Colon (tissue), 2 donors: ENCODE results near the gene TSN.
"Not testable (repeated sequence)": the region's sequence is repeated elsewhere in the genome, so short reads cannot be mapped to it uniquely, and the experiment has no call there.

Experiments used
- FAIRE-seq: peaks from 2 replicates; lab custom pipeline; 2012; peaks lifted over from hg19 to GRCh38; lab: Jason Lieb, UNC
- donor health status: control.
- donor health status: control.

Gene TSN

DNA sequence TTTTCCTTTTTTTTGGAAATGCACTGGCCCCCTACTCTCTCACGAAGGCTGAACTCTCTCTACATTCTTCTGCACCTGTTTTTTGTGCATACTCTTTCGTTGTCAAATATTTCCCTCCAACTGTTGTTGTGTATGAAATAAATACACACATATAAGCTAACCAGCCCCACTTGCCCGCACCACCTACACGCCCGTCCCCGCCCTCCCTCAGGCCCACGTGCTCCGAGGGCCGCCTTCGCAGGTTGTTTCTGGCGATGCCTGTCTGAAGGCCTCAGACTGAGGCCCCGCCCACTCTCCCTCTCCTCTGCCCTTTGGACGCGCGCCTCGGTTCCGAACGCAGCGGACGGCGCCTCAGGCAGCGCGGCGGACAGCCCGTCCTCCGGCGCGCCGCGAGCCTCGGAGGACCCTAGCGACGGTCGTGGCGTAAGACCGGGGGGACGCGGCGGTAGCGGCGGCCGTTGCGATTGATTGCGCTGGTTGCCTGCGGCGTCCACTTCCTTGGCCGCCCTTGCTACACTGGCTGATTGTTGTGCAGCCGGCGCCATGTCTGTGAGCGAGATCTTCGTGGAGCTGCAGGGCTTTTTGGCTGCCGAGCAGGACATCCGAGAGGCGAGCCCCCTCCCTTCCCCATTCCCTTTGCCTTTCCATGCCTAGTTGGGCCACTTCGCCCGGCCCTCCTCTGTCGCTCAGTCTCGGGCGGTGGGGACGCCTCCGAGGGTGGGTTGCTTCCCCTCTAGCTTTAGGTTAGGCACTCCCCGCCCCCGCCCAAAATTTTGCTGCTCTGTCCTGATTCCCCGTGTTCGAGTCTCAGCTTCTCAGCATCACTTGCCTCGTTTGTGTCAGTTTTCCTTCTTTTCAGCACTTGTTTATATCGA is at the start of gene TSN:
TSN (plus strand) TSS at position 415 of the 875 bp plus-strand sequence; CDS start at position 544, 129 bp downstream.
- FAIRE-seq = no peak

- FAIRE-seq = no peak
Measured at GRCh38 chr2:121705958-121706357, 49.5 kb upstream of the TSN start.

GRCh38 chr2:121707344-121707919 is 48.0 kb upstream of the TSN start:
- no peak for FAIRE-seq

DNA sequence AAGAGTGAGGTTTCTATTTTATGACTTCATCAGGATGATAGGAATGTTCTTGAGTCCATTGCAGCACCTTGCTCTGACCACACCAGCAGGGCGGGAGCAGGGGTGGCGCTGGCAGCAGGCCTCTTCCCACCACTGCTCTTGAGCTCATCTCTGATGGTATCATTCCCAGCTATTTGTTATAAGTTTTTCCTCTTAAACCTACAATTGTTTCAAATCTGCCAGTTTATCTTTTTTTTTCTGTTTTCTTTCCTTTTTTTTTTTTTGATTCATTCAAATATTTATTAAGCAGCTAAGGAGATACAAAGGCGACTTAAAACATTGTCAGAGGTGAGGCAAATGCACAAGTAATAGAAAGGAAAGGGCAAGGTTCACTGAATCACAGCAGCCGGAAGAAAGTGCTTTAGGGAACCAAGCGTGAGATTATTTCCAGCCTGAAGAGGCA is 47.5 kb upstream of the TSN start:
- no peak for FAIRE-seq

DNA sequence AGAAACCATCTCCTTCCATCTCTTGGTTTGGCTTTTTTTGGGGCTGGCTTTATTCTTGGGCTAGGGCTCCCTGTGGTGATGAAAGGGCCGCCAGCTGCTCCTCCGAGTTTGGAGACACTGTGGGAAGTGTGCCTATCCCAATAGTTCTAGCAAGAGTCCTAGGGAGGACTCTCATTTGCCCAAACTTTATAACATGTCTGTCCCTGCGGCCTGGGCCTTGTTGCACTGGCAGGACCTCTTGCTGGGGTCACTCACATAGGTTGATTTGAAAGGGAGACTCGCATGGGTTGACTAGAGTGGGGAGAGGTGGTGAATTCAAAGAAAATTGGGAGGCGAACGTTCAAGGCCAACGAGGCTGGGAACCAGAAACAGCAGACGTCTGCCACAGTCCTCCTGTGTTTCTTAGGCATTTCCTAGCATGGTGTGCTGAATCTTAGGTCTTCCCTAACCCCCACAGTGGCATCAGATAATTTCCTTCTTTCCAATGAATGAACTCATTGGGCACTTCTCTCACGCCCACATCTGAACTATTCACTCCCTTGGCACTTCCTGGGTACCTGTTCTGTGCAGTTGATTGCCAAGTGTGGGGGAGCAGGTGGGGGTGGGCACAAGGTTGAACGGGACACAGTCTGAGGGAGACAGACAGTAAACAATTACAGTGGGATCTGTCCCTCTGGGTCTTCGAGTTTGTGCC is 45.5 kb upstream of the TSN start:
- no peak for FAIRE-seq

DNA sequence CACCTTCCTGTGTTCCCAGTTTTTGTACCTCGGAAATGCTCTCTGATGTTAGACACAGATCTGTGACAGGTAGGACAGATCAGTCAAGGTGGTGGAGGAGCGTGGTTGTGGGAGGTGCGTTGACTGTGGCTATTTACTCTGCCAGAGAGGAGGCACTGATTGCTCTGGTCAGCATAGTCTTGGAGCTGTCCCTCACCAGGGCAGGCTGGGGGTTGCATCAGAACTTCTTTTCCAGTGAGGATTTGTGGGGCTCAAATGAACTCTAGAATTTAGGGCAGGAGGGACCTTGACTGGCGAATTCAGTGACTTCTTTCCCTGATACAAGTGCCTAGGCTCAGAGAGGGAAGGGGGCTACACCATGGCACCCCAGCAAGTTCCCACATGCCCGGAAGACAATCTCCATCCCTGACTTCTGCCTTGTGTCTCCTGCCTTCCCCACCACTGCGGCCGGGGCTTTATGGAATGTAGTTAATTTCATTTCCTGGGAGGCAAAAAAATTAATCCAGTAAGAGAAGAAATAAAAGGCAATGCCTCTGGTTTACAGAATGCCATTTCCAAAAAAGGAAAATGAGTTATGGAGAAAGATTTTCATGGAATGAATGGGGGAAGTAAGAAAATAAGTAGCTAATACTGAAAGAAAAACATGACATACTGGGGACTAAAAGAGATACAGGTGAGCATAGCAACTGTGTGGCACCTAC is 44.8 kb upstream of the TSN start:
- no peak for FAIRE-seq

- not testable (repeated sequence) for FAIRE-seq
Measured at GRCh38 chr2:121711481-121711880, 44.0 kb upstream of the TSN start.

GRCh38 chr2:121716126-121716525 is 39.3 kb upstream of the TSN start:
- FAIRE-seq = no peak

DNA sequence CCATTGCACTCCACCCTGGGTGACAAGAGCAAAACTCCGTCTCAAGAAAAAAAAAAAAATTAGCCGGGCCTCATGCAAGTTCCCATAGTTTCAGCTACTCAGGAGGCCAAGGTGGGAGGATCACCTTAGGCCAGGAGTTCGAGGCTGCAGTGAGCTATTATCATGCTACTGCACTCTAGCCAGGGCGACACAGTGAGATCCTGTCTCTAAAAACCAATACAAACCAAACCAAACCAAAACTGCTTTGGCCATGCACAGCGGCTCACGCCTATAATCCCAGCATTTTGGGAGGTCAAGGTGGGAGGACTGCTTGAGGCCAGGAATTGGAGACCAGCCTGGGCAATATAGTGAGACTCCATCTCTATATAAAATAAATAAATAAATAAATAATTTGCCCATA is 37.9 kb upstream of the TSN start:
- no peak for FAIRE-seq

DNA sequence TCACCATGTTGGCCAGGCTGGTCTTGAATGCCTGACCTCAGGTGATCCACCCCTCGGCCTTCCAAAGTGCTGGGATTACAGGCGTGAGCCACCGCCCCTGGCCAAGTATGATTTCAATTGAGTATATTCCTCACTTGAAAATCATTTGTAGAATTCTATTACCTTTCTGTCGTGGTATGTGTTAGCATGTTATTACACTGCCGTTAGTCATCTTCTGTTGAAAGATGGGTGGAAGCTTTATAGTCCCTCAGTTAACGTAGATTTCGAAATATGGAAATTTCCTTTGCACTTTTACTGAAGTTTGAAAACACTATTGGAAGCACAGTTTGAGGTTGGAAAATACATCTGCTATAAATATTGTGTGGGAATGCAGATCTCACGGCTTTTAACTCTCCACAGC is 33.5 kb upstream of the TSN start:
- FAIRE-seq = no peak

DNA sequence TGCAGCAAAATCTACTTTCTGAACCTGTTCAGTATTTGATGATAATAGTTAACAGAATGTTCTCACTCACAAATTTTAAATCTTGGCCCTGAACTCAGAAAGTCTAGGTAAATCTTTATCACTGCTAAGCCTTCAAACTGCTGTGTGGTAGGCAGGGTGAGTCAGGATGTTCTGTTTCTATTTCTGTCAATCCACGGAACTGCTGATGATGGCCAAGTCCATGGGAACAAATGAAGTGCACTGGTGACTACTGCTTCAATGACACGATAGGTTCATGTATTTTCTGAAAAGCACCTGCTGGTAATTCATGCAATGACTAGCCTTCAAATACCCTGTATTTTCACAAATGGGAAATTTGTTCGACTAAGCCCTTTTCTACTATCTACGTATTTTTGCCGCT is 33.0 kb upstream of the TSN start:
- FAIRE-seq = no peak

DNA sequence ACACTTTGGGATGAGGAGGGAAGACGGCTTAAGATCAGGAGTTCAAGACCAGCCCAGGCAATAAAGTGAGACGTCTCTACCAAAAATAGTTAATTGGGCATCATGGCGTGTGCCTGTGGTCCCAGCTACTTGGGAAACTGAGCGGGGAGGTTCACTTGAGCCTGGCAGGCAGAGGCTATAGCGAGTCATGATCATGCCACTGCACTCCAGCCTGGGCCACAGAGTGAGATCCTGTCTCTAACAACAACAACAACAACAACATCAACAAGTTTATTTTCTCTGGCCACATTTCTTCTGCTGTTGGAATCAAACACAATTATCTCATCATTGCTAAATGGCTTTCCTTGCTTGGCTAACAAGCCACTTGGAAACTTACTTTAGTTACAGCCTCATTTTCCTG is 32.1 kb upstream of the TSN start:
- no peak for FAIRE-seq

GRCh38 chr2:121727332-121727731 is 28.1 kb upstream of the TSN start:
- FAIRE-seq = no peak

DNA sequence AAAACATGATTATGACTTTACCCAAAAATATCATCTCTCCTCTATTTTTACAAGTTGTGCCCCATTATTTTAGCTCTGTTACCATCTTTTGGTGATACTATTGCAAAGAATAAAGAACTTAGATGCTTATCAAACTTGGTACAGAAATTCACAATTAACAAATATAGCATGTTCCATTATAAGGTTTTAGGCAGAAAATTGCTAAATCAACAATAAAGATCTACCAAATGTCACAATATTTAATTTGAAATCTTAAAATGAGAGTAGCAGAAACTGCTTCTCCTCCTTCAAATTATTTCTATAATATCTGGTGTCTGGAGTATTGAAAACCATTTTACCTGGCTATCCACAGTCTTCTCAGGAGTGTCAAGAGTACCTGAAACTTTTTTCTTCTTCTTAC is 27.5 kb upstream of the TSN start:
- FAIRE-seq = no peak

- no peak for FAIRE-seq
Measured at GRCh38 chr2:121731366-121731765, 24.1 kb upstream of the TSN start.

DNA sequence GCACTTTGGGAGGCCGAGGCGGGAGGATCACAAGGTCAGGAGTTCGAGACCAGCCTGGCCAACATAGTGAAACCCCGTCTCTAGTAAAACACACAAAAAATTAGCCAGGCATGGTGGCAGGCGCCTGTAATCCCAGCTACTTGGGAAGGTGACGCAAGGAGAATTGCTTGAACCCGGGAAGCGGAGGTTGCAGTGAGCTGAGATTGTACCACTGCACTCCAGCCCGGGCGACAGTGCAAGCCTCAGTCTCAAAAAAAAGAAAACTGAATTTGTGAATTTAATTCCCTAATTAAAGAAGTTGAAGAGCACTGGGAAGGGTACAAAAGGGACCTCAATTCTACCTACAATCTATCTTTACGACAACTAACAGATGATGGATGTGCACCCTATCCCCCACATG is 20.9 kb upstream of the TSN start:
- FAIRE-seq = not testable (repeated sequence)

GRCh38 chr2:121735518-121736074 is 19.9 kb upstream of the TSN start:
- FAIRE-seq = no peak

DNA sequence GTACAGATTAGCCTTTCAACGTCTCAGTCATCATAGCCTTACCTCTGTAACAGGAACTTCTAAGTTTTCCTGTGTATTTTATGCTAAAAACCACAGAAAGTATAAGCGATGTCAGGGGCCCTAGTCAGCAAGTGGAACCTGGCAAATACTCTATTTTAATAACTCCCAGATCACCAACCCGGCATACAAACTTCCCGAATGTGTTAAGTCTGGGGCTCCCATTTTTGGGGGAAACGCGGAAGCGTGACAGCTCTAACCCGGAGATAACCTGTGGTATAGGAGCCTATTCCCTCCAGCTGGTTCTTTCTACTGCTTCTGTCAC is 19.4 kb upstream of the TSN start:
- FAIRE-seq = no peak

- no peak for FAIRE-seq
Measured at GRCh38 chr2:121736462-121737336, 18.8 kb upstream of the TSN start, which contains the start of gene NIFK. Gene NIFK (minus strand): TSS chr2:121736875. CDS start chr2:121736850, 25 bp downstream.

GRCh38 chr2:121740973-121741372 is 14.5 kb upstream of the TSN start:
- FAIRE-seq = no peak

GRCh38 chr2:121741450-121741849 is 14.0 kb upstream of the TSN start:
- no peak for FAIRE-seq
